Stimulated activated CD8-positive, alpha-beta memory T cell treated with anti-CD3 and anti-CD28 coated beads, Interleukin-2, amount 100 ng/mL, for 48 hours (primary cell): Measurements from ENCODE around the gene SMG5.
A peak's percentile ranks its signal among the peaks of the same experiment; 100 is the strongest.

ENCODE experiments used
- DNase-seq, 2 donors: peaks; one replicate each; pipeline ENCODE4 v3.0.0-alpha.2; 2020; ENCODE audit warnings: low read depth in 2 of 2

SMG5 gene

GRCh38 chr1:156212833-156213643, 69.6 kb downstream of the SMG5 start, which contains the start of gene PMF1:
Gene PMF1, plus strand, starts transcription at chr1:156213007. Its CDS starts 9 bp downstream, at chr1:156213016.
- DNase-seq = peak; percentile 95 to 96

DNA sequence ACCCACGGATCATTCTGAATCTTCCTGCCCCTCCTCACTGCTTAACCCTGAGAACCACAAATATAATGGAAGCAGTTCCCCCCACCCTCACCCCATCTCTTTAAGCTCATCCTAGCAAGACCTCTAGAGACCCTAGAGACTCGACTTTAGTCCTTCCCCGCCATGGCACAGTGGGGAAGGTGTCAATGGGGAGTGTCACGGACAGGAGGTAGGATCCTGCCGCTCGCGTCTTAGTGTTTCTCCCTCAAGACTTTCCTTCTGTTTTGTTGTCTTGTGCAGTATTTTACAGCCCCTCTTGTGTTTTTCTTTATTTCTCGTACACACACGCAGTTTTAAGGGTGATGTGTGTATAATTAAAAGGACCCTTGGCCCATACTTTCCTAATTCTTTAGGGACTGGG, 70.5 kb downstream of the SMG5 start:
- no peak for DNase-seq

DNA sequence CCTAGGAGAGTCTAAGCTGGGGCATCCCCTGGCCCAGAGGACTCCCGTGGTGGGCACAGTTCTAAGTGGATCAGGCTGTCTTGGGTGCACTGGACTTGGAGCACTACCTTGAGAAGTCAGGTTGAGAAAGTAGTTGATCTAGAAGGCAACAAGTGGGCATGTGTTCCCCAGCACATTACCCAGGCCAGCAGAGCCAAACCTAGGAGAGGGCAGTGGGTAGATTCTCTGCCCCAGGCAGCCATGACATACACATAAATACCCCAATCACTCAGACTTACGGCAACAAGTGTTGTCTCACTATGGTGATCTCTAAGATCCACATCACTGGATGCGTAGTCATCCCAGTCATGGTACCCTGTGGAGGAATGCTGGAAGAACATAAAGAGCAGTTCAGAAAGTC, 71.4 kb downstream of the SMG5 start:
- no peak for DNase-seq

DNA sequence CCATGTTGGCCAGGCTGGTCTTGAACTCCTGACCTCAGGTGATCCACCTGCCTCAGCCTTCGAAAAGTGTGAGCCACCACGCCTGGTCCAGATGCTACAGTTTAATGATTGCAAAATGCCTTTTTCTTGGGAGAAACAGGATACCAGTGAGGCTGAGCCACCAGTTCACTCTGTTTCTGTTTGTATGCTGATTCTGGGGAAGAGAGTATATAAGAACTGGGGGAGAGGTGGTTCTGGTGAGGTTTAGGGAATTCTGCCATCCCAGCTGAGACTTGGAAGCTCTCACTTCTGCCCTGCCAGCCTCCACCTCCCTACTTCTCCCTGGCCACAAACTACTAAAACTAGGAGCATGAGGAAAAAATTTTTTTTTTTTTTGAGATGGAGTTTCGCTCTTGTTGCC, 77.9 kb downstream of the SMG5 start:
- DNase-seq = no peak

- DNase-seq = no peak
Measured at GRCh38 chr1:156203331-156203730, 79.3 kb downstream of the SMG5 start.

DNA sequence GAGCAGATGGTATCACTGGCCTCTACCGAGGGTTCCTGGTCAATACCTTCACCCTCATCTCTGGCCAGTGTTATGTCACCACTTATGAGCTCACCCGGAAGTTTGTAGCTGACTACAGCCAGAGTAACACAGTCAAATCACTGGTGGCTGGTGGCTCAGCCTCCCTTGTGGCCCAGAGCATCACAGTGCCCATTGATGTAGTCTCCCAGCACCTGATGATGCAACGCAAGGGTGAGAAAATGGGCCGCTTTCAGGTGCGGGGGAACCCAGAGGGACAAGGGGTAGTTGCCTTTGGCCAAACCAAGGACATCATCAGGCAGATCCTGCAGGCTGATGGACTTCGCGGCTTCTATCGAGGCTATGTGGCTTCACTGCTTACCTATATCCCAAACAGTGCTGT, 82.6 kb downstream of the SMG5 start:
- DNase-seq = no peak
